Type B pancreatic cell (in vitro differentiated cells): ENCODE results near the gene HIGD1A. TPM values are rescaled to one million over a fixed set of nuclear protein-coding genes. Genes with fewer than 3 reads are reported as not detected.
"Not testable (repeated sequence)": the region's sequence is repeated elsewhere in the genome, so short reads cannot be mapped to it uniquely, and the experiment has no call there.

Source experiments
- DNase-seq: peaks from one replicate; pipeline ENCODE4 v3.0.0; 2021; ENCODE audit warnings: mixed read lengths; ENCODE audit not compliant: unreplicated experiment; ENCODE audit errors: extremely low spot score
- H3K27ac Mint-ChIP-seq: 2 replicates; pipeline ENCODE4 v1.8.0; 2021; ENCODE audit warnings: mild to moderate bottlenecking, mixed read lengths
- H3K27me3 Mint-ChIP-seq: 2 replicates; pipeline ENCODE4 v1.8.0; 2021; ENCODE audit warnings: mixed read lengths
- H3K36me3 Mint-ChIP-seq: 2 replicates; pipeline ENCODE4 v1.8.0; 2021; ENCODE audit warnings: mixed read lengths
- H3K4me1 Mint-ChIP-seq: one replicate; pipeline ENCODE4 v1.8.0; 2021; ENCODE audit warnings: mixed read lengths; ENCODE audit not compliant: unreplicated experiment
- H3K4me3 Mint-ChIP-seq: 2 replicates; pipeline ENCODE4 v1.8.0; 2021; ENCODE audit warnings: mild to moderate bottlenecking, mixed read lengths
- H3K9me3 Mint-ChIP-seq: 2 replicates; pipeline ENCODE4 v1.8.0; 2021; ENCODE audit warnings: mixed read lengths
- CTCF ChIP-seq: fragments of 200-600 bp; sonication (generic); conservative IDR thresholded peaks from 2 replicates; pipeline ENCODE4 v1.5.0; 2021; ENCODE audit warnings: antibody characterized with exemption, mild to moderate bottlenecking
- total RNA-seq: library from RNA; stranded (reverse); gene quantifications from 2 replicates; pipeline ENCODE4 v1.2.1, GENCODE V29; 2021; ENCODE audit warnings: low replicate concordance

The HIGD1A gene
- total RNA-seq, 1 donor from 2014 or later = 100 TPM

DNA sequence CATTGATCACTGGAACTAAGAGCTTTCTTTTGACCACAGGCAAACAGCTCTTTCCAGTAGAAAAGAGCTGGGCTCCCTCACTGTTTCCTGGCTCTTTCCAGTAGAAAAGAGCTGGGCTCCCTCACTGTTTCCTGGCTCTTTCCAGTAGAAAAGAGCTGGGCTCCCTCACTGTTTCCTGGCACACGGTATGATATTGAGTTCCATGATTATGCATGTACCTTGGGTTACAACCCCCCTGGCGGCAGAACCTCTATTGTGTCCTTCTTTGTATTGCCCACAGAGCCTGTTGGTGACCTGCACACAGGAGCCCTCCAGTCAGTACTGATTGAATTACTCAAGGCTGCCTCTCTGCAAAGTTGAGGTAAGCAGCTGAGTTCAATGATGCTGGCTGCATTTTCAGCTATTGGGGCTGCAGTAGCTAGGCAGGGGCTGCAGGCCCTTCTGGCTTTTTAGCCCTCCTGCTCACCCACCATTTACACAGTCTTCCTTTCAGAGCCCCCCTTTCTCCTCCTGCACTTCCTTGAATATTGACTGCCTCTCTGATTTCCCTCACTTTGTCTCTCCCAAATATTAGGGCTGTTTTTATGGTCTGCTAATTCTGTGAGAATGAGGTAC, 15.2 kb upstream of the HIGD1A start:
- Mint-ChIP-seq H3K4me1 (peaks cover 30% of the 10 kb centered on the region), H3K4me3 (peak overlapping the region; percentile 32), H3K27ac (peak overlapping the region; percentile 43), H3K36me3 (no peaks in the 10 kb centered on the region), H3K27me3 (peaks cover 3% of the 10 kb centered on the region), H3K9me3 (peaks cover 6% of the 10 kb centered on the region)
- DNase-seq = no peak
- peak; percentile 43 for TF ChIP-seq CTCF

DNA sequence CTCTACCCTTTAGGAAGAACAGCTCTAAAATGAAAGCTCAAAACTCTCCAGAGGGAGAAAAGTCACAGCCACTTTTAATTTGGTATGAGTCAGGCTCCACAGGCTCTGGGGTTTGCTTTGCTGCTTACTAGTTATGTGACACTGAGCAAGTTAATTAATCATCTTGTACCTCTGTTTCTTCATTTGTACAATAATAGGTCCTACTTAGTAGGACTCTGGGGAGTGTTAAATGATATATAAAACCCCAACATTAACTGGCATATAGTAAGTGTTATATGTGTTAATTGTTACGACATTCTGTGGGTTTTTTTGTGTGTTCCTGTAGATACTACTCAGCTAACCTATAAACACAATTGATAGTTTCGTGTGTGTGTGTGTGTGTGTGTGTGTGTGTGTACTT, 11.5 kb upstream of the HIGD1A start:
- no peak for TF ChIP-seq CTCF
- Mint-ChIP-seq H3K36me3 (no peaks in the 10 kb centered on the region), H3K27me3 (peaks cover 6% of the 10 kb centered on the region), H3K27ac (peak overlapping the region; percentile 43), H3K4me3 (no peak overlapping the region), H3K4me1 (peaks cover 24% of the 10 kb centered on the region), H3K9me3 (no peaks in the 10 kb centered on the region)
- DNase-seq = no peak

GRCh38 chr3:42814914-42815507, 10.7 kb upstream of the HIGD1A start:
- Mint-ChIP-seq H3K4me3 (peak overlapping the region; percentile 3), H3K27me3 (peaks cover 6% of the 10 kb centered on the region), H3K4me1 (peaks cover 23% of the 10 kb centered on the region), H3K9me3 (no peaks in the 10 kb centered on the region), H3K27ac (peak overlapping the region; percentile 43), H3K36me3 (no peaks in the 10 kb centered on the region)
- DNase-seq = no peak
- no peak for TF ChIP-seq CTCF

DNA sequence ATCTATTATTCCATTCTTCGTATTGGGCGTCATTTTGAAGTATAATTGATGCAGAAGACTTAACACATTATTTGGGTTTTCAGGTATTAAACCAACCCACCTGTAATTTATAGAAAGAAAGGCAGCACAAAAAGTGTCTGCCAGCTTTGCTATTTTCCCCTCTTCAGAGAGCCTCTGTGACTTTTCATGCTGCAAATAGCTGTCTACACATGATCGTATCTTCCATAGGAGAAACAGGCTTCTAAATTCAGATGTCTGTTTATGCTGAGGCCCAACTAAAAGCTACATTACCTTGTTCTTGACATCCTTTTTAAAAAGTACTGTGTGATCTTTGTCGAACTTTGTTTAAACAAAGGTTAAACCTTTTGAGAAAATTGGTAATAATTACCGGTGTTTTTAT, 10.0 kb upstream of the HIGD1A start:
- no peak for DNase-seq
- TF ChIP-seq CTCF = no peak
- Mint-ChIP-seq H3K4me1 (peaks cover 17% of the 10 kb centered on the region), H3K36me3 (peaks cover 2% of the 10 kb centered on the region), H3K27me3 (peaks cover 4% of the 10 kb centered on the region), H3K27ac (no peak overlapping the region), H3K4me3 (no peak overlapping the region), H3K9me3 (peaks cover 1% of the 10 kb centered on the region)

GRCh38 chr3:42811118-42811883, 7.0 kb upstream of the HIGD1A start:
- Mint-ChIP-seq H3K4me3 (peak overlapping the region; percentile 51), H3K4me1 (peaks cover 20% of the 10 kb centered on the region), H3K27ac (peak overlapping the region; percentile 34), H3K27me3 (peaks cover 18% of the 10 kb centered on the region)
- not testable (repeated sequence) for DNase-seq, H3K9me3 Mint-ChIP-seq, H3K36me3 Mint-ChIP-seq

GRCh38 chr3:42810706-42811105, 6.4 kb upstream of the HIGD1A start:
- H3K4me1 Mint-ChIP-seq = peaks cover 24% of the 10 kb centered on the region
- not testable (repeated sequence) for H3K36me3 Mint-ChIP-seq, H3K9me3 Mint-ChIP-seq, DNase-seq
- H3K27ac Mint-ChIP-seq = peak overlapping the region; percentile 34
- peak overlapping the region; percentile 17 for H3K4me3 Mint-ChIP-seq
- peaks cover 24% of the 10 kb centered on the region for H3K27me3 Mint-ChIP-seq
